GM12892 (cell line): ENCODE data around the gene SIRT4.

Source experiments
- DNase-seq: peaks from one replicate; pipeline ENCODE4 v3.0.0; 2011; ENCODE audit not compliant: insufficient read length
- FAIRE-seq: peaks from 2 replicates; lab custom pipeline; 2011; peaks lifted over from hg19 to GRCh38; lab: Jason Lieb, UNC
- POLR2A ChIP-seq: IDR thresholded peaks from 2 replicates; pipeline ENCODE4 v1.6.1; 2011; ENCODE audit warnings: low read depth, low read length, control low read depth
- POLR2AphosphoS5 ChIP-seq: IDR thresholded peaks from 2 replicates; pipeline ENCODE4 v1.6.1; 2011; ENCODE audit warnings: low read depth, low read length, control low read depth
- TAF1 ChIP-seq: IDR thresholded peaks from 2 replicates; pipeline ENCODE4 v1.6.1; 2011; ENCODE audit warnings: low read depth, mild to moderate bottlenecking, control low read depth, low read length, borderline replicate concordance

SIRT4 gene

DNA sequence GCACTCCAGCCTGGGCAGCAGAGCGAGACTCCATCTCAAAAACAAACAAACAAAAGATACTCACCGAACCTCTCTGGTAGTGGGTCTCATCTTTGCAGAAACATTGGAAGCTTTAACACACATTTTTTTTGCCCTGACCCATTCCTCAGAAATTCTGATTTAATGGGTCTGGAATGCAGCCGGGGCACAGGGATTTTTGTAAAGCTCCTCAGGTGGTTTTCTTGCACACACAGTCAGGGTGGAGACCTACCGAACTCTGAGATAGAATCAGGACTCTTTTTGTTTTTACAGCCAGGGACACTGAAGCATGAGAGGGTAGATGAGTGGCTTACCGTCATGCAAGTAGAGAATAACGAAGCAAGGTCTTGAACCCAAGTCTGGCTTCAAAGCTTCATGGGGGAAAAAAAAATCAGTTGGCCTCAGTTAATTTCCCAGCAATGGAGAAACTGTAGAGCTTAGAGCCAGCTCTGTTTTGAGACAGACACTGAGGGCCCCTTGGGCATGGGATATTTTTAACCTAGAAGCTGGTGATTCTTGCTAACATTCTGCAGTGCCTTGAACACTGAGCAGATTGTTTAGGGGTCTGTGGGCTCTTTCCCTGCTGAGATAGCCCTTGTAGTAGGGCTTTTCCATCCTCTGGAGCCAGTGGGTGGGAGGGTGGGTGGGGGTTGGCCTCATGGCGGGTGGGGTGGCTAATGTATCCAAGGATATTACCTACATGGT is 15.2 kb upstream of the SIRT4 start:
- TF ChIP-seq POLR2AphosphoS5 (no peak), POLR2A (no peak), TAF1 (no peak)
- DNase-seq (no peak), FAIRE-seq (no peak)

- FAIRE-seq (no peak), DNase-seq (no peak)
- TF ChIP-seq POLR2A: no peak
Measured at GRCh38 chr12:120287491-120287890, 14.6 kb upstream of the SIRT4 start.

- FAIRE-seq (no peak), DNase-seq (no peak)
Measured at GRCh38 chr12:120290609-120291305, 11.4 kb upstream of the SIRT4 start.

GRCh38 chr12:120292411-120292660 is 9.8 kb upstream of the SIRT4 start:
- DNase-seq (no peak), FAIRE-seq (no peak)
- TF ChIP-seq TAF1 (no peak), POLR2A (no peak), POLR2AphosphoS5 (no peak)

More at GRCh38 chr12:120290609-120291305, 11.4 kb upstream of the SIRT4 start:
- no peak for TF ChIP-seq TAF1
- no peak for TF ChIP-seq POLR2A
- no peak for TF ChIP-seq POLR2AphosphoS5

GRCh38 chr12:120292661-120293531 is 9.2 kb upstream of the SIRT4 start, which contains the start of gene RNU4-1:
RNU4-1 (minus strand) TSS chr12:120293237.
- FAIRE-seq (peak; percentile 85), DNase-seq (no peak)
- no peak for TF ChIP-seq TAF1
- TF ChIP-seq POLR2A: peak; percentile 100
- TF ChIP-seq POLR2AphosphoS5: peak; percentile 100

GRCh38 chr12:120314220-120314619 is 12.1 kb downstream of the SIRT4 start:
- no peak for TF ChIP-seq POLR2AphosphoS5
- no peak for TF ChIP-seq POLR2A
- no peak for TF ChIP-seq TAF1
- FAIRE-seq: no peak
- no peak for DNase-seq

- no peak for DNase-seq
- no peak for FAIRE-seq
- TF ChIP-seq POLR2A (no peak), POLR2AphosphoS5 (no peak), TAF1 (no peak)
Measured at GRCh38 chr12:120316798-120317223, 14.7 kb downstream of the SIRT4 start.

DNA sequence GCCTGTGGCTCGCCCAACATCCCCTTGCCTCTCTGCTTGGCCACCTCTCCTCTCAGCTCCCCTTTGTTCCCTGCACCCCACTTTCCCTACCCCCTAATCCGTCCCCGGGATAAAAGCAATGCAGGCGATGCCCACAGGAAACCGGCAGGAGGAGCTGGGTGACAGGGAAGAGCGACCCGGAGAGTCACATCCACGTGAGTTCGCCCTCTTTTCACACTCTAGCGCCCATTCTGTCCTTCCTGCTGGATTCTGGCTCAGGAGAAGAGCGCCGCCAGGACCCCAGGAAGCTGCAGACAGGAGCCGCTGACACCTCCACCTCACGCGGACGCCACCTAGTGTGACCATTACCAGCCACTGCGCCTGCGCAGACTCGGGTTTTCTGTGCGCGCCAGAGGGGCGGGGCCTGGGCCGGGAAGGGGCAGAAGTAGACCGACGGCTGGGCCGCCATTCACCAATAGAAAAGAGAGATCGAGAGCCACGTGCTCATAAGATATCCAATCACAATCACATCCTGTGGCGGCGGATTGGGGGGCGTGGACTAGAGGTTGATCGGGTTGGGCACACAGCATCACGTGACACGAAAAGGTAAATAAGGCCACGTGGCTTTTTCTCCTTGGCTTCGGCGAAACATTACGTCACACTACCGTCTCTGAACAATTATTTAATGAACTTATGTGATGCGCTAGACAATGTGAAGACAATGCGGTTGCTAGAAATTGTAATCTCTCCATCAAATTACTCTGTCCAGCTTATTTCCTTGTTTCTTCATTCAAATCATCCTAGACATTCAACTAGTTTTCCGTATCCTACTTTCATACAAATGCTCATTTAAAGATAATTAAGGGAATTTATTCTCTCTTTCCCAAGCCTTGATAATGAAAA is 15.3 kb downstream of the SIRT4 start:
- DNase-seq: peak; percentile 91
- peak; percentile 96 for FAIRE-seq
- TF ChIP-seq TAF1 (peak; percentile 94), POLR2AphosphoS5 (peak; percentile 66), POLR2A (peak; percentile 81)

DNA sequence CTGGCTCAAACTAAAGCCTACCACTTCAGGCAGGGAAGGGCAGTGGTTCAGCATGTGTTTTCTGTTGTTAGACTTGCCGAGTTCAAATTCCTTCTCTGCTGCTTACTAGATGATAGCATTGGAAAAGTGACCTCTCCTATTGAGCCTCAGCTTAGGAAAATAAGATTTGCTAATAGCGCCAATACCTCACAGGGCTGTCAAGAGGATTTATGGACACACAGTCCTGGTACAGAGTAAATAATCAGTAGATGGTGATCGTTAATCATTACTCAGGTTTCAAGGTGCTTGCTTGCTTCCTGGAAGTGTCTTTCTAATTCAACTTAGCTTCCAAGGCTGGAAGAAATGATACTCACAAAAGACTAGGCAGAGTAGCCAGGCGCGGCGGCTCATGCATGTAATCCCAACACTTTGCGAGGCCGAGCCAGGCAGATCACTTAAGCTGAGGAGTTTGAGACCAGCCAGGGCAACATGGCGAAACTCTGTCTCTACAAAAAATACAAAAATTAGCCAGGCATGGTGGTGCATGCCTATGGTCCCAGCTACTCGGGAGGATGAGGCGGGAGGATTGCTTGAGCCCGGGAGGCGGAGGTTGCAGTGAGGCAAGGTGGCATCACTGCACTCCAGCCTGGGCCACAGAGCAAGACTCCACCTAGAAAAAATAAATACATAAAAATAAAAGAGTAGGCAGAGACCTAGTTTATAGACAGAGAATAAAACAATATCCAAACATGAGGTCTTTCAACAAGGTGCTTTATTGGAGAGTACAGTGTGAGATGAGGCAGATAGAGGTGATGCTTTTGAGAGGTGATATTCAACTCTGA is 19.5 kb downstream of the SIRT4 start:
- FAIRE-seq: no peak
- DNase-seq: no peak

GRCh38 chr12:120323772-120324171 is 21.7 kb downstream of the SIRT4 start:
- no peak for DNase-seq
- TF ChIP-seq POLR2A (no peak), POLR2AphosphoS5 (no peak), TAF1 (no peak)
- no peak for FAIRE-seq

More for the DNA sequence above, 19.5 kb downstream of the SIRT4 start:
- TF ChIP-seq POLR2A: no peak
- no peak for TF ChIP-seq POLR2AphosphoS5
- TF ChIP-seq TAF1: no peak
